Left renal cortex interstitium (tissue), 4 donors: Measurements from ENCODE around the gene FBXO27. TPM values are rescaled to one million over a fixed set of nuclear protein-coding genes. Genes with fewer than 3 reads are reported as not detected.
"Not testable (repeated sequence)": the region's sequence is repeated elsewhere in the genome, so short reads cannot be mapped to it uniquely, and the experiment has no call there.

Experiments used
- DNase-seq, 4 donors: peaks; one replicate each; pipeline ENCODE4 v3.0.0-alpha.2; 2013; ENCODE audit warnings: low read depth in 4 of 4, low spot score in 2 of 4, missing footprints in 1 of 4
- polyA plus RNA-seq, 4 donors: library from polyadenylated mRNA; unstranded; fragments of 120-200 nt; gene quantifications; one replicate each; pipeline ENCODE4 v1.2.1, GENCODE V29; 2013; ENCODE audit not compliant: insufficient read length in 4 of 4

FBXO27 gene
- 1 to 10 TPM; 6.1 to 9.8 (median 7.8) TPM for polyA plus RNA-seq

- DNase-seq: no peak
Measured at GRCh38 chr19:39032063-39032918, at the start of gene FBXO27. Gene FBXO27 (minus strand): TSS chr19:39032549. CDS start chr19:39032227, 322 bp downstream.

- DNase-seq: no peak
Measured at GRCh38 chr19:39080431-39080830, 48.1 kb upstream of the FBXO27 start.

- DNase-seq: no peak
Measured at GRCh38 chr19:39078436-39079200, 46.3 kb upstream of the FBXO27 start.

GRCh38 chr19:39077323-39077722, 45.0 kb upstream of the FBXO27 start:
- DNase-seq: no peak

- DNase-seq: no peak
Measured at GRCh38 chr19:39074942-39075341, 42.6 kb upstream of the FBXO27 start.

GRCh38 chr19:39074205-39074692, 41.9 kb upstream of the FBXO27 start:
- DNase-seq: no peak

GRCh38 chr19:39070888-39071287, 38.5 kb upstream of the FBXO27 start:
- DNase-seq: no peak

GRCh38 chr19:39068259-39068658, 35.9 kb upstream of the FBXO27 start:
- DNase-seq: not testable (repeated sequence)

- no peak for DNase-seq
Measured at GRCh38 chr19:39067104-39067503, 34.8 kb upstream of the FBXO27 start.

- no peak for DNase-seq
Measured at GRCh38 chr19:39065928-39066327, 33.6 kb upstream of the FBXO27 start.

GRCh38 chr19:39064405-39064804, 32.1 kb upstream of the FBXO27 start:
- DNase-seq: no peak

GRCh38 chr19:39060171-39060570, 27.8 kb upstream of the FBXO27 start:
- DNase-seq: no peak

GRCh38 chr19:39059302-39059701, 27.0 kb upstream of the FBXO27 start:
- DNase-seq: no peak

GRCh38 chr19:39057615-39058014, 25.3 kb upstream of the FBXO27 start:
- no peak for DNase-seq

GRCh38 chr19:39054091-39054470, 21.7 kb upstream of the FBXO27 start:
- no peak for DNase-seq

- no peak for DNase-seq
Measured at GRCh38 chr19:39053276-39054090, 21.1 kb upstream of the FBXO27 start.

GRCh38 chr19:39052846-39053245, 20.5 kb upstream of the FBXO27 start:
- no peak for DNase-seq

GRCh38 chr19:39052243-39052746, 19.9 kb upstream of the FBXO27 start:
- no peak for DNase-seq

GRCh38 chr19:39047073-39047472, 14.7 kb upstream of the FBXO27 start:
- DNase-seq: no peak

- no peak for DNase-seq
Measured at GRCh38 chr19:39046037-39046821, 13.9 kb upstream of the FBXO27 start.
